Skeletal muscle tissue (tissue), 4 donors: ENCODE data around the gene VTN. TPM values are rescaled to one million over a fixed set of nuclear protein-coding genes. Genes with fewer than 3 reads are reported as not detected.

ENCODE experiments used
- H3K27ac ChIP-seq: one replicate; pipeline ENCODE4 v1.7.0; 2013; ENCODE audit warnings: mild to moderate bottlenecking, low read depth, low read length, inconsistent platforms
- H3K27me3 ChIP-seq, 3 donors: one replicate each; pipeline ENCODE4 v1.7.0; 2013; ENCODE audit warnings: low read length in 3 of 3; ENCODE audit not compliant: control insufficient read depth in 3 of 3, insufficient read depth in 3 of 3
- H3K36me3 ChIP-seq, 3 donors: one replicate each; pipeline ENCODE4 v1.7.0; 2013; ENCODE audit warnings: low read length in 3 of 3; ENCODE audit not compliant: control insufficient read depth in 3 of 3, insufficient read depth in 3 of 3
- H3K4me1 ChIP-seq, 3 donors: one replicate each; pipeline ENCODE4 v1.7.0; 2013; ENCODE audit warnings: low read length in 3 of 3, mild to moderate bottlenecking in 3 of 3; ENCODE audit not compliant: control insufficient read depth in 3 of 3, insufficient read depth in 3 of 3
- H3K4me3 ChIP-seq, 3 donors: one replicate each; pipeline ENCODE4 v1.7.0; 2013; ENCODE audit warnings: low read length in 3 of 3
- H3K9ac ChIP-seq, 3 donors: one replicate each; pipeline ENCODE4 v1.7.0; 2013; ENCODE audit warnings: low read length in 3 of 3, mild to moderate bottlenecking in 3 of 3, moderate library complexity in 2 of 3, low read depth in 1 of 3
- H3K9me3 ChIP-seq, 3 donors: one replicate each; pipeline ENCODE4 v1.7.0; 2013; ENCODE audit warnings: low read length in 3 of 3; ENCODE audit not compliant: control insufficient read depth in 3 of 3
- total RNA-seq: library from RNA; depleted of rRNA; stranded (reverse); fragments of >200 nt; gene quantifications from one replicate; pipeline ENCODE4 v1.2.3, GENCODE V29; 2014
- donor health status: Osteomylitis.

VTN gene
- total RNA-seq, 1 donor from 2014 or later, result 0.52 TPM

DNA sequence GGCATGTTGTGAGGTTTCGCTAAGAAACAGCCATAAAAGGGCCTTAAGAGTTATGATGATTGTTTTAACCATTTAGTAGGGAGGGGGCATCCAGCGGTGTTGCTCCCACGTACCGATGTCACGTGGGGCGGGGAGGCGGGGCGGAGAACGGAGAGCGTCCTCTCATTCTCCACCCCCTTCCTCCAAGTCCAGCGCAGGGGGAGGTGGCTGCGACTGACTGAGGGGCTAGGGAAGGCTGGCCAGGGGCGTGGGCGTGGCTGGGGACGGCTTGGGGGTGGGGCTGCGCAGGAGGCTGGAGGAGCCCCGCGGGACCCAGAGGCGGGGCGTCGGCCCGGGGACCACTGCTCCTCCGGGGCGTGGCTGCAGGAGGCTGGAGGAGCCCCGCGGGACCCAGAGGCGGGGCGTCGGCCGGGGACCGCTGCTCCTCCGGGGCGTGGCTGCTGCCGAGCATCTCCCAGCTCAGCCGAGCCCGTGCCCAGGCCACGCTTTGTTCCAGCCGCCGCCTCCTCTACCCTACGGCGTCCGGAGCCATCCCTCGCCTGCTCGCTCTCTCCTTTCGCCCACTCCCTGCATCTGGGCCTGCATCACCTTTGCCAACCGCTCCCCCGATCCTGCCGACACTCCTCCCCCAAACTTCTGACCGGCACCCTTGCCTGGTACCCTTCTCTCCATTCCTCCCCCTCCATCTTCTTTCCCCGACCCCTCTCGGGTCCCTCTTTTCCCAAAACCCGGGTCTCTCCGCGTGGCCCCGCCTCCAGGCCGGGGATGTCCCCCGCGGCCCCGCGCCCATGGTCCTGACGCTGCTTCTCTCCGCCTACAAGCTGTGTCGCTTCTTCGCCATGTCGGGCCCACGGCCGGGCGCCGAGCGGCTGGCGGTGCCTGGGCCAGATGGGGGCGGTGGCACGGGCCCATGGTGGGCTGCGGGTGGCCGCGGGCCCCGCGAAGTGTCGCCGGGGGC, 1.4 kb upstream of the VTN start, which contains the start of gene SARM1:
Gene SARM1 (plus strand): TSS at position 450 of the 958 bp plus-strand sequence. CDS start 339 bp downstream, at position 789.
- peak within 1 kb of the TSS; percentile 38 to 75 (median 43) for H3K9ac ChIP-seq
- H3K9me3 ChIP-seq, result no peaks in the 10 kb centered on the region
- H3K36me3 ChIP-seq, result peaks cover 0 to 4% (median 1%) of the 10 kb centered on the region in 3 donors
- H3K27ac ChIP-seq, result peak within 1 kb of the TSS; percentile 57
- H3K27me3 ChIP-seq, result peaks cover 0 to 15% (median 7%) of the 10 kb centered on the region in 3 donors
- peaks cover 17 to 25% (median 22%) of the 10 kb centered on the region in 3 donors for H3K4me1 ChIP-seq
- peak within 1 kb of the TSS; percentile 65 to 77 (median 71) for H3K4me3 ChIP-seq

DNA sequence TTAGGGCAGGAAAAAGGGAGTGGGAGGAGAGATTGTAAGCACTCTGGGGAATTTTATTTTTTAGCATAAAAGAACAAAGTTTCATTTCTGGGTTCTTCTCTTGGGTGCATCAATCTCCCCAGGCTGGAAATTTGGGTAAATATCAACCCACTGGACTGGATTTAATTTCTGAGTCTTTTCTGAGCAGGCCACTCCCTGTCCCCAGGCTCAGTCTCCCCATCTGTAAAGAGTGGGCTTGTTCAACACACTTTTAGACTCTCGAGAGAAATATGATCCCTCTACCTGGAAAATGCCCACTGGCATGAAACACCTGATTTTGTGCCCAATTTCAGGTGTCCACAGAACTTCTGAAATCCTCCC, 617 bp upstream of the VTN start:
- Histone ChIP-seq H3K4me3 (peak overlapping the region in 1 of 3 donors; percentile 38), H3K27me3 (peaks cover 0 to 15% (median 7%) of the 10 kb centered on the region in 3 donors), H3K4me1 (peaks cover 17 to 25% (median 22%) of the 10 kb centered on the region in 3 donors), H3K36me3 (peaks cover 0 to 4% (median 1%) of the 10 kb centered on the region in 3 donors), H3K9ac (no peak overlapping the region), H3K9me3 (no peaks in the 10 kb centered on the region), H3K27ac (peak overlapping the region; percentile 57)

DNA sequence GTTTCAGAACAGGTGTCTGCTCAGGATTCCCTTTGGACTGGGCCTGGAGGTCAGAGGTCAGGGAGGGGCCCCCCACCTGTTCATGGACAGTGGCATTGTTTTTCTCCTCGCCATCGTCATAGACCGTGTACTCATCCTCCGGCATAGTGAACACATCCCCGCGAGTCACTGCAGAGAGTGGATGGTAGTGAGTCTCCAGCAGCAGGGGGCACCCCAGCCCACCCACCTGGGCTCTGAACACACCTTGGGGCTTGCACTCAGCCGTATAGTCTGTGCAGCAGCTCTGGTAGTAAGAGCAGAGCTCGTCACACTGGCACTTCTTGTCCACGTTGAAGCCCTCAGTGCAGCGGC, 448 bp downstream of the VTN start:
- H3K4me3 ChIP-seq, result no peak overlapping the region
- H3K9me3 ChIP-seq, result no peaks in the 10 kb centered on the region
- peaks cover 0 to 15% (median 7%) of the 10 kb centered on the region in 3 donors for H3K27me3 ChIP-seq
- peaks cover 17 to 25% (median 22%) of the 10 kb centered on the region in 3 donors for H3K4me1 ChIP-seq
- H3K27ac ChIP-seq, result no peak overlapping the region
- H3K36me3 ChIP-seq, result peaks cover 1 to 6% (median 4%) of the 10 kb centered on the region in 3 donors
- H3K9ac ChIP-seq, result no peak overlapping the region

DNA sequence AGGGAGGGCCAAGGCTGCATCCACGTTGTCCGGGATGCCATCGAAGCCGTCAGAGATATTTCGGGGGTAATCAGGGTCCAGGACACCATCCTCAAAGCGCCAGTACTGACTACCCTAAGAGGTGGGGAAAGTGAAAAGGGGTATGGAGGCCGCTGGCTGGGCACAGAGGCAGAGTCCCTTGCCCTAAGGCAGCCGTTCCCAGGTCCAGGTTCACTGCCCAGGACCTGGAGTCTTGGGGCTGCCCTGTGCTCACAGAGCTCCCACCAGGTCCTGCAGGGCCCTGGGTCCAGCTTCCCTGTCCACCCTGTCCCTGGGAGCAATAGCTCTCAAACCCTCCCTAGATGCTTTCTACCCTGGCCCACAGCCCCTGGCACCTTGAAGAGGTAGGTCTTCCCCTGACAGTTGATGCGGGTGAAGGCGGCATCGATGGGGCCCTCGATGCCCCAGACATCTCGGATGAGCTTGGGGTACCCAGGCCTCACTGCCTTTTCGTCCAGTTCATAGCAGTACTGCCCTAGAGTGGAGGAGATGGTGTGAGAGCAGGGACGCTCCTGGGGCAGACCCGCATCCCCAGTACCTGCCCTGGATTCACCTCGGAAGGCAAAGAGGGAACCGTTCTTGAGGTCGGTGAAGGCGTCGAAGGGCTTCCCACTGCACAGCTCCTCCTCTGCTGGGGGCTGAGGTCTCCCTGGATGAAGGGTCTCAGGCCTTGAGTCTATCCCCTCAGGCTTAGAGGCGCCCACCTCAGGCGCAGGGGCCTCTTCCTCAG, 1.0 kb downstream of the VTN start:
- Histone ChIP-seq H3K27me3 (peaks cover 0 to 15% (median 7%) of the 10 kb centered on the region in 3 donors), H3K9ac (no peak overlapping the region), H3K4me3 (no peak overlapping the region), H3K27ac (no peak overlapping the region), H3K9me3 (no peaks in the 10 kb centered on the region), H3K4me1 (peaks cover 17 to 25% (median 22%) of the 10 kb centered on the region in 3 donors), H3K36me3 (peaks cover 5 to 8% (median 6%) of the 10 kb centered on the region in 3 donors)

DNA sequence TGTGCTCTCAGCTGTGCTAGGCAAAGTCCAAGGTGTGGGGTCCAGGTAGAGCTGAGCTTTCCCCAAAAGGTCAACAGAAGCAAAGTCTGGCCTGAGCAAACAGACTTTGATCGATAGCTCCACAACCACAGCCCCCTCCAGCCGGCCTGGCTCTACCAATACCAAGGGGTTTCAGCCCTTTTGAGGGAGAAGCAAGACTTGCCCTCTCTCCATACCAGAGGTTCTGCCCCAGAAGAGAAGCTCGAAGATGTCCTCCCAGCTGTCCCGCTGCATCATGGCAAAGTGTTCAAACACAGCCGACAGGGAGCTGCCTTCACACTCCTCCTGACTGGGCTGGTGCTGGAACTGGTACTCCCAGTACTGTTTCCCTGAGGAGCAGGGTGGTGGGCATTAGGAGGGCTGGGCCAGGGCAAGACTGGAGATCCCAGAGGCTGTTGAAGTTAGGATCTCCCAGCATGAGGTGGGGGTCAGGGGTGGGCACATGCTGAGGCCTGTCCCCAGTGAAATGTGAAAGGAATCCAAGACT, 1.7 kb downstream of the VTN start:
- Histone ChIP-seq H3K36me3 (peaks cover 11 to 15% (median 13%) of the 10 kb centered on the region in 3 donors), H3K9me3 (no peaks in the 10 kb centered on the region), H3K4me1 (peaks cover 15 to 24% (median 22%) of the 10 kb centered on the region in 3 donors), H3K9ac (no peak overlapping the region), H3K27me3 (peaks cover 0 to 15% (median 5%) of the 10 kb centered on the region in 3 donors), H3K27ac (no peak overlapping the region), H3K4me3 (no peak overlapping the region)

DNA sequence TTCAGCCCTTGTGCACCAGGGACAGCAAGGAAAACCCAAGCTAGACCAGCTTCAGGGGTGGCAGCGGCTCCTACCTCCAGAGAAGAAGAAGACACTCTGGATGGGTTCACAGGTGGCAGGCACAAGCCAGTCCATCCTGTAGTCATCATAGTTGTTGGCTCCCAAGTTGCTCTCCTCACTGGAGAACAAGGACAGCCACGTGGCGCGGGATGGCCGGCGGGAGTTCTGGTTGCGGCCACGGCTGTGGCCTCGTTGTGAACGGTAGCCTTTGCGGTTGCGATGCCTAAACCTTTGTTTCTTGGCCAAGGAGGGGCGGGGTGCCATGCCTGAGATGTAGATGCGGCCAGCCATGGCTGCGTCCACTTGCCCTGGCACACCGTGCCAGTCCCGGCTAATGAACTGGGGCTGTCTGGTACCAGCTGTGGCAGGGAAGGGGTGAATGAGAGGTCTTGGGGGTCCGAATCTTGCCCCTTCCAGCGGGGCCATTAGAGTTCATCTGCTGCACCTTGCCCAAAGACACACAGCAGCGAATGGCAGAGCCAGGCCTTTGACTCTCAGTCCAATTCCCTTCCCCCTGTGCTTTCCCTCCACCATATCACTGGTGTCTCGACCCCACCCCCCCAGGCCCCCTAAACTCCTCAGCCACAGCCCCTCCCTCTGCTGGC, 2.3 kb downstream of the VTN start:
- Histone ChIP-seq H3K36me3 (peaks cover 17 to 21% (median 19%) of the 10 kb centered on the region in 3 donors), H3K9me3 (no peaks in the 10 kb centered on the region), H3K27ac (no peak overlapping the region), H3K9ac (no peak overlapping the region), H3K4me3 (no peak overlapping the region), H3K4me1 (peaks cover 9 to 20% (median 18%) of the 10 kb centered on the region in 3 donors), H3K27me3 (peaks cover 0 to 11% (median 0%) of the 10 kb centered on the region in 3 donors)

DNA sequence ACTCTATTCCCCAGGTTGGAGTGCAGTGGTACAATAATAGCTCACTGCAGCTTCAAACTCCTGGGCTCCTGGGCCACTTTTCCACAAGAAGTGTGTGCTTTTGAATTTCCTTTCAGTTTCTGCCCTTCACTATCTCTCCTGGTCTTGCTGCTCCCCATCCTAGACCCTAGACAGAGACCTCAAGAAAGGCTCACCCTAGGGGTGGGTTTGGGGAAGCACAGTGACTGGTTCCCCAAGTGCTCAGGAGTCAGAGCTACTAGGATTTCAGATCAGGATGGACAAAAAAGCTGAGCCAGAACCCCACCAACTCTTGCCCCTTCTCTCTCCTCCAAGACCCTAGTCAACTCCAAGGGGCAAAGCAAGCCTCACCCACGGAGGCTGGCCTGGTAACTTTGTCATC, 3.5 kb downstream of the VTN start:
- Histone ChIP-seq H3K9ac (no peak overlapping the region), H3K4me3 (no peak overlapping the region), H3K9me3 (no peaks in the 10 kb centered on the region), H3K36me3 (peaks cover 28 to 33% (median 30%) of the 10 kb centered on the region in 3 donors), H3K27me3 (peaks cover 0 to under 1% (median 0%) of the 10 kb centered on the region in 3 donors), H3K27ac (no peak overlapping the region), H3K4me1 (peaks cover 2 to 10% (median 9%) of the 10 kb centered on the region in 3 donors)

DNA sequence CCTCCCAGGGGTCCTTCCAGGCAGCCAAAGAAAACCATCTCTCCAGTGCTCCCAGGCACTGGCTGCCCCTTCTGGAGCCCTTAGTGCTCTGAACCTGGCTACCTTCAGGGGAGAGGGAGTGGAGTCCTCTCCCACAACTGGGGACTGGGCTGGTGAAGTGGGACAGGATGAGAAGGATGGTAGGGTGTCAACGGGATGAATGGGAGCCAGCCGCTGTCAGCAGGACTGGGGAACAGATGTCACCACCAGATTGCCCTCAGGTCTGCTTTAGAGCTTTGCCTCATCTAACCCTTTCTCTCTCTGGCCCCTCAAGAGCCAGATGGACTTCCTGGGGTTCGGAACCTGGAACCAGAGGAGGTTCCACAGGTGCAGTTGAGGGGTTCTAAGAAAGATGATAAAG, 4.6 kb downstream of the VTN start:
- no peak overlapping the region for H3K9ac ChIP-seq
- no peak overlapping the region for H3K4me3 ChIP-seq
- no peaks in the 10 kb centered on the region for H3K9me3 ChIP-seq
- peaks cover 39 to 44% (median 41%) of the 10 kb centered on the region in 3 donors for H3K36me3 ChIP-seq
- no peaks in the 10 kb centered on the region for H3K27me3 ChIP-seq
- no peak overlapping the region for H3K27ac ChIP-seq
- H3K4me1 ChIP-seq, result peaks cover 0 to 8% (median 7%) of the 10 kb centered on the region in 3 donors

DNA sequence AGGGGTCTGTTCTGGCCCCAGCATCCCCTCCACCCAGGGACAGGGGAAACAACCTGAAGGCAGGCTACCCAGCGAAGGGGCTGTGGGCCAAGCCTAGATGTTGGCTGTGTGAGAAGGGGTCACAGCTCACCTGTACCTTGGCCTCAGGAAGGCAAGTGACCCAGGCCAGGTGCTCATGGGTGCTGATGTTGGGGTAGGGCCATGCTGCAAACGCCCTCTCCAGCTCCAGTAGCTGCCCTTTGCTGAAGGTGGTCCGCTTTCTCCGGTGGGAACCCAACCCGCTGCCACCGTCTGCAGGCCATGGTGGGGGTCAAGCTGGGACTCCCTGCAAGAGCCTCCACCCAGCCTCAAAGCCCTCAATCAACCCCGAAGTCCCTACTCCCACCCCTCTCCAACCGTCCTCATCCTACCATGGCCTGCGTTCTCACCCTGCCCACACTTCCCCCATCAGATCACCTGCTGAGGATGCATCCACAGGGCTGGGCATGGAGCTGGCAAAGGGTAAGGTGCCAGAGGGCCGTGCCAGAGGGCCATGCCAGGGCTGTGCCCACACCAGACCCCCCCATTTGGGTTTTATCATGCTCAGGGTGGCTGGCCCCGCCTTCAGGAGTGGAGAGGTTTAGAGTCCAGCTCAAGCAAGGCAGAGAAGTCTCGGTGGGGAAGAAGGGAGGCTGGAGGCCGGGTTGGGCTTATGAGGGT, 5.3 kb downstream of the VTN start, which contains the start of gene SEBOX:
Gene SEBOX (minus strand): TSS at position 535 of the 699 bp plus-strand sequence. CDS start 48 bp downstream, at position 487.
- H3K9ac ChIP-seq, result no peak within 1 kb of the TSS
- H3K4me1 ChIP-seq, result peaks cover 0 to 1% (median under 1%) of the 10 kb centered on the region in 3 donors
- no peak within 1 kb of the TSS for H3K27ac ChIP-seq
- H3K9me3 ChIP-seq, result no peaks in the 10 kb centered on the region
- peaks cover 45 to 51% (median 48%) of the 10 kb centered on the region in 3 donors for H3K36me3 ChIP-seq
- H3K4me3 ChIP-seq, result no peak within 1 kb of the TSS
- H3K27me3 ChIP-seq, result no peaks in the 10 kb centered on the region
